HG02943 (cell line): ENCODE data around the gene DHCR24.

Experiments
- ATAC-seq: cut with Tn5 transposase; IDR thresholded peaks from one replicate; pipeline ENCODE4 v1.9.1; 2021; ENCODE audit warnings: mild to moderate bottlenecking, low read depth, moderate library complexity; ENCODE audit not compliant: unreplicated experiment

The DHCR24 gene

DNA sequence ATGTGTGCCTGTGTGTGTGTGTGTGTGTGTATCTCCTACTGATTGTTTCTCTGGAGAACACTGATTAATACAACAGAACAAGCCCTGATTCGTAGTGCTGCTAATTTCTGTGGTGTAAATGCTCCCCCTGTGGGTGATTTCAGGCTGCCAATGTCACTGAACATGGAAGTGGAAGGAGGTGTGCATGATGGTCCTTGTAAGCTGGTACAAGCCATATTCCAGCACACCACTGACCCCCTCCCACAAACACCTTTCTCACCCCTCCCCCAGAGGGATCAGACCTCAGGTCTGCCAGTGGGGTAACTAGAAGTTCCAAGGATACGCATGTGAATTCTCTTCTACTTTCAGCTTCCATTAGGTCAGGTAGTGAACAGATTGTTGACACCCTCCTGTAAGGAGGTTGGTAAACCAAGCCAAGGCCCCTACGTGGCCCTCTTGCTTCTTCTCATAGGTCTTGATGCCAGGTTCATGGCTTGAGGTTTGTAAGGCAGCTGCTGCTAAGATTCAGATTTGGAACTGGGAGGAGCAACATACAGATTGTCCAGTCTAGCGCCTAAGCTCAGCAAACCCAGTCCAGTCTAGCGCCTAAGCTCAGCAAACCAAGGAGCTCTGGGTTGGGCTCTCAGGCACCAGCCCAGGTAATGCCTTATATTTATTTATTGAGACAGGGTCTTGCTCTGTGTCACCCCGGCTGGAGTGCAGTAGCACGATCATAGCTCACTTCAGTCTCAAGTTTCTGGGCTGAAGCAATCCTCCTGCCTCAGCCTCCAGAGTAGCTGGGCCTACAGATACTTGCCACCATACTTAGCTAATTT, 38.7 kb downstream of the DHCR24 start:
- ATAC-seq: no peak

GRCh38 chr1:54846716-54847284, 40.2 kb downstream of the DHCR24 start:
- ATAC-seq: no peak

- no peak for ATAC-seq
These were observed 40.7 kb downstream of the DHCR24 start for GRCh38 chr1:54846301-54846700.

- ATAC-seq: no peak
These were observed 41.2 kb downstream of the DHCR24 start for GRCh38 chr1:54845772-54846171.

DNA sequence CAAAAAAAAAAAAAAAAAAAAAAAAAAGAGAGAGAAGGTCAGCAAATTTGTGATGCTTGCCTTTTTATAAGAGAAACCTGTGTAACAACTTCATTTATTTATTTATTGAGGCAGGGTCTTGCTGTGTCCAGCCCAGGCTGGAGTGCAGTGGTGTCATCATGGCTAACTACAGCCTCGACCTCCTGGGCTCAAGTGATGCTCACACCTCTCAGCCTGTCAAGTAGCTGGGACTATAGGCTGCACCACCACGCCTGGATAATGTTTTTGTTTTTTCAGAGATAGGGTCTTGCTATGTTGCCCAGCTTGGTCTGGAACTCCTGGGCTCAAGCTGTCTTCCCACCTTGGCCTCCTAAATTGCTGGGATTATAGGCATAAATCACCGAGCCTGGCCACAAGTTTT, 42.4 kb downstream of the DHCR24 start:
- no peak for ATAC-seq

DNA sequence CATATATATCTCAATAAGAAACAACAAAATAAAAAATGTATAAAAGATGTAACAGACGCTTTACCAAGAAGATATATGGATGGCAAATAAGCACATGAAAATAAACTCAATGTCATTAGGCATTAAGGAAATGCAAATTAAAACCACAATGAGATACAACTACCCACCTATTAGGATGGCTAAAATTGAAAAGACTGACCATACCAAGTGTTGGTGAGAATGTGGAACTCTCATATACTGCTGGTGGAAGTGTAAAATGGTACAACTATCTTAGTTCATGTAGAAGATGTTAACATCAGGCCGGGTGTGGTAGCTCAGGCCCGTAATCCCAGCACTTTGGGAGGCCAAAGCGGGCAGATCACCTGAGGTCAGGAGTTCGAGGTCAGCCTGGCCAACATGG, 43.5 kb downstream of the DHCR24 start:
- ATAC-seq: no peak

GRCh38 chr1:54842963-54843362, 44.0 kb downstream of the DHCR24 start:
- no peak for ATAC-seq

GRCh38 chr1:54842206-54842915, 44.6 kb downstream of the DHCR24 start:
- no peak for ATAC-seq

DNA sequence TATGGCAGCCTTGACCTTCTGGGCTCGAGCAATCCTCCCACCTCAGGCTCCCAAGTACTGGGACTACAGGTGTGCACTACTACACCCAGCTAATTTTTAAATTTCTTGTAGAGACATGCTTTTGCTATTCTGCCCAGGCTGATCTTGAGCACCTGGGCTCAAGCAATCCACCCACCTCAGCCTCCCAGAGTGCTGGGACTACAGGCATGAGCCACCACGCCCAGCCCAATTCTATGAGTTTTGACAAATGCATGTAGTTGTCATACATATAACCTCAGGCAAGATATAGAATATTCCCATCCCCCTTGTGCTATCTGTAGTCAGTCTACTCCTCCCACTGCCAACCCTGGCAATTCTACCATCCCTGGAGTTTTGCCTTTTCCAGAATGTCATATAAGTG, 47.2 kb downstream of the DHCR24 start:
- no peak for ATAC-seq

DNA sequence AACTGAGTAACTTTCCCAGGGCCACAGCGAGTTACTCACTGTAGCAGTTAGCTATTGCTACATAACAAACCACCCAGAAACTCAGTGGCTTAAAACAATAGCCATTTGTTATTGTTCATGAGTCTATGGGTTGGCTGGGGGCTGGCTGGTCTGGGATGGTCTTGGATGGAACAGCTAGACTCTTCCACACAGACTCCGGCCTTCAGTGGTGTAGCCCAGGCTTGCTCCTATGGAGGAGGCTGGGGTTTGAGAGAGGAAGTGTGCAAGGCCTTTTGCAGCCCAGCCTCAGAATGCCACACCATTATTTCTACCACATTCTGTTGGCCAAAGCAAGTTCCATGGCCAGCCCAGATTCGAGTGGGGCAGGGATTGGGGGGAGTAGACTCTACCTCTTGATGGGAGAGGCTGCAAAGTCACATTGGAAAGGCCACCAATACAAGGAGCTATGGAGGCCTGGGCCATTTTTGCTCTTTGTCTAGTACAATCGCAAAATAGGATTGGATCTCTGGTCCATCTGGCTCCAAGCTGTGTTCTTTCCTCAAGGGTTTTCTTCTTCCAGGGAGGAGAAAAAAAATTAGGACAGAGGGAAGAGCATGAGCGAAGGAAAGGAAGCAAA, 48.3 kb downstream of the DHCR24 start:
- no peak for ATAC-seq

DNA sequence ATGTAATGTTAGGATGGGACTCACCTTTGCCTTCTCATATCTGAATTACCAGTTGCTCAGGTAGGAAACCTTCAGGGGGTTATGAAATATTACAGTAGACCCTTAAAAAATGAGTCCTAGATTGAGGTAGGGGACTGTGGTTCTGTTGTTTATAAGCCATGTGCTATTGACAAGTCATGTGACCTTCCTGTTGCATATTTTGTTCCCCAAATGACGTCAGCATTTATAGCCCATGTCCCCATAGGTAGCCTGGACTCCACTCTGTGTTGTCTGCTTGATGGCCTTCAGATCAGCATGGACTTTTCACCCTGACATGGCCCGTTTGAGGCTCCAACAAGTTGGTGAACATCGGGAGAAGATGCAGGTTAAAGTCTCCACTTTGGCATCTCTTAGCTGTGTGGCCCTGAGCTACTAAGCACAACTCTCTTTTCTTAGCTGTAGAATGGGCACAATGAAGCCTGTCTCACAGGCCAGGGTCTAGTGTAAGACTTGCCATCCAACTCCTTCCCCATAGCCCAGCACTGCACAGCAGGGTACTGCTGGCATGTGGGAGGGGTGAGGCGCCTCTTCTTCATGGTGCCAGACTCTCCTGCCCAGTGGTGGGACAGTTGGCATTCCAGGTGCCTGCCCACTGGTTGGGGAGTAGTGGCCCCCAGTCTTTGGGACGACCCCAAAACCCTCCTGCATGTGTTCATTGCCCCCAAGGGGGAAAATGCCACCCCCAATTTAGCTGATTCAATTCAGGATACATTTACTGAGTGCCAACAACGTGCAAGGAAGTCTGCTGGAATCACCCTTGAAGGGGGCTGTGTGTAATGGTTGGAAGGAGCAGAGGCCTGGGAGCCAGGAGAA, 49.8 kb downstream of the DHCR24 start:
- no peak for ATAC-seq

- no peak for ATAC-seq
These were observed 50.4 kb downstream of the DHCR24 start for GRCh38 chr1:54836594-54836993.

GRCh38 chr1:54835970-54836369, 51.0 kb downstream of the DHCR24 start:
- ATAC-seq: no peak

DNA sequence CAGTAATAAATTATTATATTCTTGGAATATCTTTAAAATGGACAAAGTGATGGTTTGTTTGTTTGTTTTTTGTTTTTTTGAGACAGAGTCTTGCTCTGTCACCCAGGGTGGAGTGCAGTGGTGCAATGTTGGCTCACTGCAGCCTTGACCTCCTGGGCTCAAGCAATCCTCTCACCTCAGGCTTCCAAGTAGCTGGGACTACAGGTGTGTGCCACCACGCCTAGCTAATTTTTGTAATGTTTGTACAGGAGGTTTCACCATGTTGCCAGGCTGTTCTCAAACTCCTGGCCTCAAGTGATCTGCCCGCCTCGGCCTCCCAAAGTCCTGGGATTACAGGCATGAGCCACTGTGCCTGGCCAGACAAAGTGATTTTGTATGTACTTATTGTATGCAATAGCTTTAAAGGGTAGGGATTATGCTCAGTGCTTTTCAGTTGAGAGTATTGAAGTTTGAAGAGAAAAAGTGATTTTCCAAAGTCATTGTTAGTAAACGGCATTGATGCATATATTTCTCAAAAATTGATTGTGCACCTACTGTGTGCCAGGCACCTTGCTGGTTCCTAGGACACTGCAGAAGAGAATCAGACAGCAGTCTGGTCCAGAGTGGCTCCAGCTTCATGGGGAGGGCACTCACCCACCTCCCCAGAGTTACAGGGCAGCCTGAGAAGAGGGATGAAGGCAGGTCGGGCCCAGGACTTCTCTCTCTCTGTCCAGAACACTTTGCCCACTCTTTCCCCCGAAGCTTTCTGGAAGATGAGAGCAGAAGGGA, 51.7 kb downstream of the DHCR24 start:
- ATAC-seq: no peak

GRCh38 chr1:54834007-54834541, 52.9 kb downstream of the DHCR24 start:
- no peak for ATAC-seq

DNA sequence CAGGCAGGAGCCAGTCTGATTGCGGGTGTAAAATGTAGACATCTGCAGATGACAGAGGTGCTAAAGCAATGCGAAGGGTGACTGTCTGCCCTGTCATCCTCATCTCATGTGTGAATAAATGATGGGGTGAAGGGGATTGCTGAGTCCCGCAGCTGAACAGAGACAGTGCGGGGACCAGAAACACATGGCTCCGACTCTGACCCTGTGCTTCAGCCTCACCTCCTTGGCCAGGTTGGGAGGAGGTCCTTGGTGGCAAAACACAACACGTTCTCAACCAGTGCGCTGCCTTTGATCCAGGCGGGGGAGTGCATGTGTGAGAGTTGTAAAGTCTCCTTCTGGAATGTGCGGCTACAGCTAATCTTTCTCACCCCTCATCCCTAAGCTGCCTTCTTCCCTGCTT, 53.9 kb downstream of the DHCR24 start:
- ATAC-seq: no peak

DNA sequence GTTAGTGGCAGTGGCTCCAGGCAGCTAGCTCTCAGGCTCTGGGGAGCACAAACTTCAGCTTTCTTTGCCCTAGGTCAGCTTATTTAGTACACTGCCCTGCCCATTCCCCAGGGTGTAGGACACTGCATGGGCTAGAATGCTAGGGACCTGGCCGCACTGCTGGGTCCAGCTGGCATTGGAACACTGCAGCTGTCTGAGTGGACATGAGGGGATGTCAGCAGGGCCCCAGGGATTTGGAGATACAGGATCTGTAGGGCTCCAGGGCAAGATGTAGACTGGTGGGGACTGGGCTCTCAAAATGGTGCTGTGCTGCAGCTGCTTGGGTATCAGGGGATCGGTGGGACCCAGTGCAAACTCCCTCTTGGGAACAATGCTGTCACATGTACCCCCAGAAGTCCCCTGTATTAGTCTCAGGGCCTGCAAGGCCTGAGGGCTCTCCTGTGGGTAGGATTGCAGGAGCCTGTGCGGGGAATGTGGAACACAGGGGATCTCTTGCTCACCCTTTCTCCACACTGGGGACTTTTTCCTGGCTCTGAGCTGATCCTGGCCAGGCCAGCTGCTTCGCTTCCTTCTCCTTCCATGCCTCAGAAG, 60.7 kb downstream of the DHCR24 start:
- no peak for ATAC-seq

DNA sequence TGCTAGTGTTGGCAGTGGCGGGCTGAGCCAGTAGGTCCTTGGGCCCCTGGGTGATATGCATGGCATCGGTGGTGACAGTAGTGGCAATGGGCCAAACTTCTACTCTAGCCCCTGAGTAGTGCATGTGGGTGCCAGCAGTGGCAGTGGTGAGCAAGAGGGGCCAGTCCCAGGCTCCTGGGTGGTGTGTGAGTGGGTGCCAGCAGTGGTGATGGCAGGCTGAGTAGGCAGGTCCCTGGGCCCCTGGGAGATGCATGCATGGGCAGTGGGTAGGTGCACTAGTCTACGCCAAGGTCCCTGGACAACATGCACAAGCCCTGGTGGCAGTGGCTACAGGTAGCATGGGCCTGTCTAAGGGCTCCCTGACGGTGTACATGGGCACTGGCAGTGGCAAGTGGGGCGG, 61.3 kb downstream of the DHCR24 start:
- no peak for ATAC-seq

GRCh38 chr1:54823670-54824069, 63.3 kb downstream of the DHCR24 start:
- no peak for ATAC-seq
